8988T (cell line): ENCODE measurements around the gene ITSN1.
"Not testable (repeated sequence)": the region's sequence is repeated elsewhere in the genome, so short reads cannot be mapped to it uniquely, and the experiment has no call there.

Experiments used
- DNase-seq: peaks from one replicate; pipeline ENCODE4 v3.0.0; 2011

Gene ITSN1

DNA sequence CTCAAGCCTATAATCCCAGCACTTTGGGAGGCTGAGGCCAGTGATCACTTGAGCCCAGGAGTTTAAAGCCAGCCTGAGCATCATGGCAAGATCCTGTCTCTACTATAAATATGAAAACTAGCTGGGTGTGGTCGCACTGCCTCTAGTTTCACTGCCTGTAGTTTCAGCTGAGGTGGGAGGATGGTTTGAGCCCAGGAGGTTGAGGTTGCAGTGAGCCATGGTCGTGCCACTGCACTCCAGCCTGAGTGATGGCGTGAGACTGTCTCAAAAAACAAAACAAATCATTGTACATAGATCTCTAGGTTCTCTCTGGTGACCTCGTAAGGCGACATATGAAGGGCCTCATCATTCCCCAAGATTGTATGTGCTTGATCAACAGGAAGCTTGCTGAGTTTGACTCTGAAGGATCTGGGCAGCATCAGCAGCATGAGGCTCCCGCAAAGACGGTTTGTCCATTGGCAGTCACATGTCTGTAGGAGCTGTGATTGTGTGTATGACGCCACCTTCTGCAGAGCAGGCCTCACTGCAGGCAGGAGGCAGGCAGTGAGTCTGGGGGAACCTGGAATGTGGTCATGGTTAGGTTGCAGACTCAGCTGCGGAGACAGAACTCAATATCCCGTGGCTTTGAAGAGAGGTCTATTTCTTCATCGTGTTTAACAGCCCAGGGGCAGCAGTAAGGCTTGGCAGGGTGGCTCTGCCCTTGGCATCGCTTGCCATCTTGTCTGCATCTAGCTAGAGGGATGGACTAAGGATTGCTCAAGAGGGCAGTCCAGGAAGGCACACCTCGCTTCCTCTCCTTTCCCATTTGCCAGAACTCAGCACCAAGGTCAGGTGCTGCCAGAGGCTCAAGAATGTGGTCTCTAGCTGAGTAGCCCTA is 259.3 kb downstream of the ITSN1 start:
- no peak for DNase-seq

- DNase-seq, result no peak
Measured at GRCh38 chr21:33902349-33902748, 260.0 kb downstream of the ITSN1 start.

- no peak for DNase-seq
Measured at GRCh38 chr21:33904041-33904440, 261.7 kb downstream of the ITSN1 start.

DNA sequence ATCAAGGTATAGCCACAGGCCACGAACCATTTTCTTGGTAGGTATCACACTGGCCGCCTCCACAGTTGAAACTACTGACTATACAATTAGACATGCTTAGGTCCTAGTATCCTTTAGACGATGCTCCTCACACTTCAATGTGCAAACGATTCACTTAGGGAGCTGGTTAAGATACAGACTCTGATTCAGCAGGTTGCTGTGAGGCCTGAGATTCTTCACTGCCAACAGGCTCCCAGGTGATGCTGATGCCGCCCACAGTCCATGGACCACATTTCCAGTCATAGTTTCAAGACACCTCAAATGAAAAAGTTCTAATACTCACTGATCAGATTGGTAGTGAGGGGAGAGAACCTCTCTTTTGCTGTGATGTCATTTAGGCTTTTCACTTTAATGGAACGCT is 266.5 kb downstream of the ITSN1 start:
- no peak for DNase-seq

- DNase-seq, result no peak
Measured at GRCh38 chr21:33909756-33910155, 267.5 kb downstream of the ITSN1 start.

DNA sequence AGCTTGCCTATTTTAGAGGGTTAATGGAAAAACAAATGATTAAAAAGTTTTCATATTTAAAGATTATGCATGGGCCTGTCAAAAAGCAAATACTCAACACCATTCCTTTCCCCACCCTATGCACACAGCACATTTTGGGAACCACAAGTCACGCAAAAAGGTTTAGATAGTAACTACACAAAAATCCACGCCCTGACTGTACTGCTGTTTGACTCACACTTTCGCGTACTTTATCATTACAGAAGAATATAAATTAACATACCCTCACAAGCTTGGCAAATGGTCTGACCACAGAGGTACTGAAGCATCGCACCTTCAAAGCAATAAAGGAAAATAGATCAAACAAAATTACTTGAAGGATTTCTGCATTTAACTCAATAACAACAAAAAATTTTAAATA is 271.9 kb downstream of the ITSN1 start:
- no peak for DNase-seq

DNA sequence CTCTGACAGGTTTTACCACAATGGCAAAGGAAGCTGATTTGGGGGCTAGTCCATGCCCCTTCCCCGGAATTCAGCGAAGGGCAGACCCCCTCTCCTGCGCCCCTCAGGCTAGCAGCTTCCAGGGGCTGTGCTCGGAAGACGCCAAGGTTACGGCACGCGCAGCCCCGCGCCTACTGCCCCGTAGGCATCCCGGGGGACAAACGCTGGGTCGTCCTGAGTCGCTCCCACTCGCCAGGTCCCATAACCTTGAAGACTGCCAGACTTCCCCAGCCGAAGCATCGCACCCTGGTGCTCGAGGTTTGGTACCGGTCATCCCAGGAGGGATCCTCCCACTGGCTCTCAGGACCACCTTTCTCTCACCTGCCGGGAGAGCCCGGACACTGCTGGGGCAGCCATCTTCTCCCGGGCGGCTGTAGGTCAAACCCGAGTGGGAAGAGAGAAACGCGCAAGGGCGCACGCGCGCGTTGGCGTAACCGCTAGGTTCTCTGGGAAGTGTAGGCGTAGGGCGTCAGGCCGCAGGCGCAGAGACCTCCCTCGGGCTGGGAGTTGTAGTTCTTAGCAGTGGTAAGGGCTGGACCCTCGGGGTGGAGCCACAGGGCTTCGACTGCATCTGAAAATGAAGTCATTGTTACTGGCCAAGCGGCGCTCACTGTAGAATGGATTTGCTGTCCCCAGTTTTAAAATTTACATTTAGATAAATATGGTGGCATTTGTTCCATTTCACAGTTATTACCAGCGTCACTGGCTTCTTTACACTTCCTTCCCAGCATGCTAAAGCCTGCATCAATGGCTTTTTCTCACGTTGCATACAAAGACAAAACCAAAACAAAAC is 273.3 kb downstream of the ITSN1 start, which contains the start of gene ATP5PO:
Gene ATP5PO (minus strand): TSS at position 437 of the 832 bp plus-strand sequence. CDS start 41 bp downstream, at position 396.
- DNase-seq, result peak; percentile 52

DNA sequence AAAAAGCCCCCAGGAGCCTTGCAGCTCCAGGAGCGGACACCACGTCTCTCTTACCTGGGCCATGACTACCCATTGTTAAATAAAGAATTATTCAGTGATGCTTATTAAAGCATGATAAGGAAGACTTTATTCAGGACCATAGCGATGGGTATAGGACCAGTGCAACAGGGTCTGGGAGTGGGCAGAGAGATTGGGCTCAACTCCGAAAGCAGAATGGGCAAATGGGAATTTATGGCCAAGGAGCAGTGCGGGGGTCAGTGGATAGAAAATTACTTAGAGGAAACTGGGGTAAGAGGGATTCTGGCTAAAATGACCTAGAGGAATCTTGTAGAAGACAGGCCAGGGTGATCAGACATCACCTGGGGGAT is 273.9 kb downstream of the ITSN1 start:
- DNase-seq, result no peak

DNA sequence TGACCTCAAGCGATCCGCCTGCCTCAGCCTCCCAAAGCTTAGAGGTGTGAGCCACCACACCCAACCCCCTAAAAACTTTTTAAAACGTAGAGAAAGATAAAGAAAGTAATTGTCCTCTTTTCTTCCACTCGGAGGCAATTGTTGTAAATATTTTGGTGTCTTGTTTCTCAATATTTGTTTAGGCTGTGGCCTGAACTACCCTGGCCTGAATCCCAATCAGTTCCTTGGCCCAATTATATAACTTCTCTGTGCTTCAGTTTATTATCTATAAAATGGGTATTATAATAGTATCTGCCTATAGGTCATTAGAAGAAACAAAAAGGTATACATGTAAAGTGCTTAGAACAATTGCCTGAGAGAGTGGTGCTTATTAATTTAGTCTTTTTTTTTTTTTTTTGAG is 275.1 kb downstream of the ITSN1 start:
- no peak for DNase-seq

- DNase-seq, result peak; percentile 34
Measured at GRCh38 chr21:33924079-33924765, 281.9 kb downstream of the ITSN1 start.

- DNase-seq, result no peak
Measured at GRCh38 chr21:33924766-33925100, 282.4 kb downstream of the ITSN1 start.

GRCh38 chr21:33926248-33926647 is 283.9 kb downstream of the ITSN1 start:
- DNase-seq, result not testable (repeated sequence)

- not testable (repeated sequence) for DNase-seq
Measured at GRCh38 chr21:33931052-33931798, 288.9 kb downstream of the ITSN1 start.

- DNase-seq, result no peak
Measured at GRCh38 chr21:33931799-33932390, 289.6 kb downstream of the ITSN1 start.

DNA sequence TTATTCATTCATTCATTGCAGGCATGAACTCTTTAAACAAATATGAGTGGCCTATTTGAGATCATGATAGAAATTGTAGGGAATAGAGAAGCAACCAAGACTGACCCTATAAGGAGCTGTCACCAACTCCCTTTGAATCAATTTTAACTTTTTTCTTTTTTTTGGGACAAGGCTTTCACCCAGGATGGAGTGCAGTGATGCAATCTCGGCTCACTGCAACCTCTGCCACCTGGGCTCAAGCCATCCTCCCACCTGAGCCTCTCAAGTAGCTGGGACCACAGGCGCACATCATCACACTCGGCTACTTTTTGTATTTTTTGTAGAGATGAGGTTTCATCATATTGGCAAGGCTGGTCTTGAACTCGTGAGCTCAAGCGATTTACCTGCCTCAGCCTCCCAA is 290.4 kb downstream of the ITSN1 start:
- no peak for DNase-seq

DNA sequence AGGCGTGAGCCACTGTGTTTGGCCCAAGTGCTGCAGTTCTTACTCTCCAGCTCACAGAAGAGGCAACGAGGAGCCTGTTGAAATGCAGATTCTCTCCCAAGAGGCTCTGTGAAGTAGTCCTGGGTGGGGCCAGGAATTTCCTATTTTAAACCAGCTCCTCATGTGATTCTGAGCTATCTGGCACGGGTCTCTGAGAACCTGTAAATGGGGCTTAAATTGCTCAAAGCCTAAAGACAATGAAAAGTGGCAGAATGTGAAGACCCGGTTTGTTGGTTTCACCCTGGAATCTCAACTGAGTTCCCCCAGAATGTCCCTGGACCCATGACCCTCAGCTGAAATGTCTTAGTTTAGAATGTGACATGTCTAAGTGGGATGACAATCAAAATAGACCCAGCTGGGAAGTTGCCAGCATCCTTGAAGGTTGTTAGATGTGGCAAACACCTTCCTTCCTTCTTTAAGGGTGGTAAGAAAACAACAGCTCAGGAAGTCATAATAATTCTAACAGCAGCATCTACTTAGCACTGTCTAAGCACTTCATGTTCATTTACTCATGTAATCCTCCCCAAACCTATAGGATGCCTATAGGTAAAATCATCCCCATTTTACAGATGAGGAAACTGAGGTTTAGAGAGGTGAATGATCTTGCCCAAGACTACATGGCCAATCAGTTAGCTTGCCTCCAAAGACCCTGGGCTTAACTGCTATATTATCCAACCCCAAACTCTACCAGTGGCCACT is 294.2 kb downstream of the ITSN1 start:
- no peak for DNase-seq

GRCh38 chr21:33937146-33937545 is 294.8 kb downstream of the ITSN1 start:
- DNase-seq, result no peak

GRCh38 chr21:33937931-33938339 is 295.6 kb downstream of the ITSN1 start:
- no peak for DNase-seq

DNA sequence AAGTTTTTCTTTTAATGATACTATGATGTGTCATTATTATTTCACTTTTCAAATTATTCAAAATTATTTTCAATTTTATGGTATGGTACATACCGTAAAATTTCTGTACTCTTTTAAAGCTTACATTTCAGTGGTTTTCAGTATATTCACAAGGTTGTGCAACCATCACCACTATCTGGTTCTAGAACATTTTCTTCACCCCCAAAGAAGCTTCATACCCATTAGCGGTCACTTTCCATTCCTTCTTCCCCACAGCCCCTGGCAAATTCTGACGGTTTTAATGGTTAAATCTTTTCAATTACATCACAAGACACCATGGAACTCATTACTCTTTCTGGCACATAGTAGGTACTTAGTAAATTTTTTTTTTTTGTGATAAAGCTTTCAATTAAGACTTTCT is 296.1 kb downstream of the ITSN1 start:
- no peak for DNase-seq

DNA sequence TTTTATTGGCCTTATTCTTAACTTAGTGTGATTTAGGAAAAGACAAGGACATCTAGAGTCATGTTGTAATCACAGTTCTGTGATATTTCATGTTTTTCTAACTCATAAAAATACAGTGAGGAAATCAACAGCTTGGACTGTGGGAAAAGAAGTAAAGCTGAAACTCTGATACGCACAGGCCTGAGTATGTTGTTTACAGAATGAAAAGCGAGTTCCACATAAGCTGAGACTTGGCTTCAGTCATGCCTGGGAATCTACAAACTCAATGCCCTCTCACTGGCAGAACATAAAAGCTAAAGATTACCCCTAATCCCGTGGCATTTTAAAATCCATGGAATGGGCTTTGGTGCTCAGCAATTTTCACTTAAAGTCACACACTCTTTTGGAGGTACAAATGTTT is 296.9 kb downstream of the ITSN1 start:
- DNase-seq, result no peak

GRCh38 chr21:33940164-33940880 is 298.0 kb downstream of the ITSN1 start:
- DNase-seq, result no peak
